Posterior cingulate gyrus (tissue), 11 donors: ENCODE data around the gene SLC16A8.

Experiments
- DNase-seq, 10 donors: peaks; one replicate each; pipeline versions ENCODE4 v3.0.0 to v3.0.0-alpha.2; 2020 to 2021; ENCODE audit warnings: mixed read lengths in 3 of 10
- intact Hi-C: fragments of 100-400 bp; cut with DNase I; formaldehyde crosslinking; loops from one replicate; pipeline ENCODE4 v1.15.1; 2023

SLC16A8 gene

GRCh38 chr22:38114484-38115398, 30.8 kb upstream of the SLC16A8 start:
- intact Hi-C loops = loop anchor here (1.0 kb wide), 1 partner anchor 116 kb away; no protein-coding TSS in a partner anchor

GRCh38 chr22:38112381-38112780, 28.4 kb upstream of the SLC16A8 start:
- peak in 2 of 10 donors; percentile 60 to 80 for DNase-seq
- intact Hi-C loops = no loop called here

More at GRCh38 chr22:38114484-38115398, 30.8 kb upstream of the SLC16A8 start:
- DNase-seq = peak; percentile 82 to 99 (median 92)

GRCh38 chr22:38111925-38112355, 28.0 kb upstream of the SLC16A8 start:
- no peak for DNase-seq
- intact Hi-C loops = no loop called here

- intact Hi-C loops = no loop called here
- peak in 2 of 10 donors; percentile 35 to 66 for DNase-seq
Measured at GRCh38 chr22:38110863-38111852, 27.2 kb upstream of the SLC16A8 start.

GRCh38 chr22:38110008-38110862, 26.3 kb upstream of the SLC16A8 start, which contains the start of gene BAIAP2L2:
TSS of gene BAIAP2L2 (minus strand) at chr22:38110684. CDS start at chr22:38110525, 159 bp downstream.
- intact Hi-C loops = no loop called here

GRCh38 chr22:38109371-38110001, 25.5 kb upstream of the SLC16A8 start:
- intact Hi-C loops = no loop called here

More at GRCh38 chr22:38110008-38110862, 26.3 kb upstream of the SLC16A8 start, which contains the start of gene BAIAP2L2:
- peak in 2 of 10 donors; percentile 47 to 70 for DNase-seq

GRCh38 chr22:38108561-38109319, 24.8 kb upstream of the SLC16A8 start:
- peak in 1 of 10 donors; percentile 75 for DNase-seq
- intact Hi-C loops = no loop called here

More at GRCh38 chr22:38109371-38110001, 25.5 kb upstream of the SLC16A8 start:
- DNase-seq = peak in 2 of 10 donors; percentile 50 to 82

- intact Hi-C loops = no loop called here
- peak in 1 of 10 donors; percentile 72 for DNase-seq
Measured at GRCh38 chr22:38107692-38108515, 23.9 kb upstream of the SLC16A8 start.

- peak in 2 of 10 donors; percentile 43 to 73 for DNase-seq
- intact Hi-C loops = no loop called here
Measured at GRCh38 chr22:38106814-38107578, 23.0 kb upstream of the SLC16A8 start.

- intact Hi-C loops = no loop called here
Measured at GRCh38 chr22:38104084-38104483, 20.1 kb upstream of the SLC16A8 start.

GRCh38 chr22:38103641-38104040, 19.7 kb upstream of the SLC16A8 start:
- intact Hi-C loops = no loop called here
- DNase-seq = peak in 1 of 10 donors; percentile 21

More at GRCh38 chr22:38104084-38104483, 20.1 kb upstream of the SLC16A8 start:
- DNase-seq = peak in 1 of 10 donors; percentile 74

- intact Hi-C loops = no loop called here
- peak in 3 of 10 donors; percentile 22 to 54 (median 39) for DNase-seq
Measured at GRCh38 chr22:38098410-38099249, 14.6 kb upstream of the SLC16A8 start.

- peak in 2 of 10 donors; percentile 57 to 74 for DNase-seq
- intact Hi-C loops = no loop called here
Measured at GRCh38 chr22:38097557-38098409, 13.8 kb upstream of the SLC16A8 start.

GRCh38 chr22:38097058-38097457, 13.1 kb upstream of the SLC16A8 start:
- intact Hi-C loops = no loop called here
- peak in 2 of 10 donors; percentile 61 to 71 for DNase-seq

GRCh38 chr22:38089474-38089851, 5.5 kb upstream of the SLC16A8 start:
- DNase-seq = no peak
- intact Hi-C loops = no loop called here
